ENCODE data around the gene C1orf94. TPM values are rescaled to one million over a fixed set of nuclear protein-coding genes. Genes with fewer than 3 reads are reported as not detected.

Gene C1orf94
- polyA plus RNA-seq, 1 experiment: not detected

DNA sequence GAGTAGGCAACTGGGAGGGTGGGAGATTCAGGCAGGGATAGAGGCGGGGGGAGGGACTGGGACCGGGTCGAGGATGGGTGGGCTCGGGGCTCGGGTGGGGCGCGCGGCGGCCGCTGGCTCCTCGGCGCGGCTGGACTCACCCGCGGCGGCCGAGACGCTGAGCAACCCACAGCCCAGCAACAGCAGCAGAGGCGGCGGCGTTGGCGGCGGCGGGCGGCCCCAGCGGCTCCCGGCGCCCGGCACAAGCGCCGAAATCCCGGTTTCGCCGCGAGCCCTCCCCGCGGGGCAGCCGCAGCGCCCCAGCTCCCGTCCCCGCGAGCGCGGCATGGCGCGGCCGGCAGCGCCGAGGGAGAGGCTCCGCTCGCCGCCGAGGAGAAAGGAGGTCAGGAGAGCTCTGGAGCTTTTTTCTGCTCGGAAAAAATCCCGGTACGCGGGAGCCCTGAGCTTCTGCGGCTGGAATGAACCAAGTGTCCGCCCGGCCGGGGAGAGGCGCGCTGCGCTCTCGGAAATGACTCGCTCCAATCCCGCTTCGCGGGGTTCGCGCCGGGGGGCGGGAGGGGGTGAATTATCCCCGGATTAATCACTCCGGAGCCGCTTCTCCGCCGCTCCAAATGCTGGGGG is 11.8 kb upstream of the C1orf94 start, which contains the start of gene CSMD2:
Gene CSMD2 (minus strand): TSS at position 460 of the 621 bp plus-strand sequence. CDS start 133 bp downstream, at position 327.
- Histone ChIP-seq H3K4me3 (ENCODE audit: low read depth, low read length) (peak within 1 kb of the TSS; percentile 62), H3K36me3 (ENCODE audit: control insufficient read depth, insufficient read depth, low read length) (no peaks in the 10 kb centered on the region), H3K27me3 (ENCODE audit: control insufficient read depth, insufficient read depth, low read length) (peaks cover 11% of the 10 kb centered on the region)
- ChIA-PET POLR2A (interaction anchor here (0.6 kb wide), 1 partner anchor 201 kb away, joined by 4 read pairs; no protein-coding TSS in a partner anchor), CTCF (interaction anchor here (0.9 to 1.0 kb wide), 3 partner anchors 208 to 532 kb away, joined by 3 to 5 read pairs (median 5); no protein-coding TSS in a partner anchor)
- TF ChIP-seq, protein P1, sequence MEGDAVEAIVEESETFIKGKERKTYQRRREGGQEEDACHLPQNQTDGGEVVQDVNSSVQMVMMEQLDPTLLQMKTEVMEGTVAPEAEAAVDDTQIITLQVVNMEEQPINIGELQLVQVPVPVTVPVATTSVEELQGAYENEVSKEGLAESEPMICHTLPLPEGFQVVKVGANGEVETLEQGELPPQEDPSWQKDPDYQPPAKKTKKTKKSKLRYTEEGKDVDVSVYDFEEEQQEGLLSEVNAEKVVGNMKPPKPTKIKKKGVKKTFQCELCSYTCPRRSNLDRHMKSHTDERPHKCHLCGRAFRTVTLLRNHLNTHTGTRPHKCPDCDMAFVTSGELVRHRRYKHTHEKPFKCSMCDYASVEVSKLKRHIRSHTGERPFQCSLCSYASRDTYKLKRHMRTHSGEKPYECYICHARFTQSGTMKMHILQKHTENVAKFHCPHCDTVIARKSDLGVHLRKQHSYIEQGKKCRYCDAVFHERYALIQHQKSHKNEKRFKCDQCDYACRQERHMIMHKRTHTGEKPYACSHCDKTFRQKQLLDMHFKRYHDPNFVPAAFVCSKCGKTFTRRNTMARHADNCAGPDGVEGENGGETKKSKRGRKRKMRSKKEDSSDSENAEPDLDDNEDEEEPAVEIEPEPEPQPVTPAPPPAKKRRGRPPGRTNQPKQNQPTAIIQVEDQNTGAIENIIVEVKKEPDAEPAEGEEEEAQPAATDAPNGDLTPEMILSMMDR (IDR thresholded peaks at IDR 0.05; ENCODE audit: insufficient read depth, low read depth, low read length): no peak
- DNase-seq (ENCODE audit: low read depth): no peak

DNA sequence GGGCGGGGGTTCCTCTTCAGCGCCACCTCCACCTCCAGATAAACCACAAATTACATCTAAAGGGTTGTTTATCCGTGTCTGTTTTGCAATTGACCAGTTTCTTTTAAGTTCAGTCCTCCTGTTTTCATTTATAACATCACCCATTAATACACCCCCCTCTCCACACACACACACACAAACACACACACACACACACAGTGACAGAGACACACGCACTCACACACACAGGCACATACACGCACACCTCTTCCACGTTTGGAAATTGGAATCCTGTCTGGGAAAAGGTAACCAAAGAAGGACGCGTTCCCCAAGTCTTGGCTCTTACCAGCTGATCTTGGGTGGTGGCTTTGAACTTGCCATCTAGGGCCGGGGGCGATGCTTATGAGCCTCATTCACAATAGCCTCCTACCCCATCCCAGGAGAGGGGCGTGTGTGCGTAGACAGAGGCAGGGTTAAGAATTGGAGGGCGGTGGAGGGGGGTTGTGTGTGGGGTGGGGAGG is 11.2 kb upstream of the C1orf94 start:
- ChIA-PET CTCF (interaction anchor here (0.8 to 1.0 kb wide), 3 partner anchors 12 to 533 kb away, joined by 3 to 5 read pairs (median 5); no protein-coding TSS in a partner anchor), POLR2A (interaction anchor here (0.6 kb wide), 1 partner anchor 200 kb away, joined by 4 read pairs; no protein-coding TSS in a partner anchor)
- TF ChIP-seq, protein P1 (IDR thresholded peaks at IDR 0.05; ENCODE audit: insufficient read depth, low read depth, low read length): no peak
- H3K27me3 ChIP-seq (ENCODE audit: control insufficient read depth, insufficient read depth, low read length): peaks cover 12% of the 10 kb centered on the region
- DNase-seq (ENCODE audit: low read depth): no peak
- H3K4me3 ChIP-seq (ENCODE audit: low read depth, low read length): peak overlapping the region; percentile 62
- H3K36me3 ChIP-seq (ENCODE audit: control insufficient read depth, insufficient read depth, low read length): no peaks in the 10 kb centered on the region

DNA sequence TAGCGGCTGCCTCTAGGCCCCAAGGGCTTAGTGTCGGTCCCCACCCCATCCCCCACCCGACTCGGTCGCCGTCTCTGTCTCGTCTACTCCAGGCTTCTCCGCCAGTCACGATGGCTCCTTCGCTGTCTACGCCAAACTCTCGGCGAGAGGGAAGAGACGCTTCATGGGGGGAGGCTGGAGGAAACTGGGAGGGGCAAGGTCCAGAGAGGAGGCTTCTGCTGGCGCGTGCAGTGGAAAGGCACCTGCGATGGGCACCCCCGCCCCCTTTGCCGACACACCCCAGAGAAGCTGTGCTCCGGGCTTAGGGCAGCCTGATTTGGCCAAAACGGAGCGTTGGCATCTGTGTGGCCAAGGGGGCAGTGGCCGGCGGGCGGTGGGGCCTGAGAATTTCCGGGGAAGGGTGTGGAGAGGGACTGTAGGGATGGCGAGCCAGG is 10.5 kb upstream of the C1orf94 start:
- Histone ChIP-seq H3K27me3 (ENCODE audit: control insufficient read depth, insufficient read depth, low read length) (peaks cover 14% of the 10 kb centered on the region), H3K4me3 (ENCODE audit: low read depth, low read length) (no peak overlapping the region; the same call in 1 of the 2 replicates), H3K36me3 (ENCODE audit: control insufficient read depth, insufficient read depth, low read length) (no peaks in the 10 kb centered on the region)
- DNase-seq (ENCODE audit: low read depth): no peak
- TF ChIP-seq, protein P1 (IDR thresholded peaks at IDR 0.05; ENCODE audit: insufficient read depth, low read depth, low read length): no peak
- POLR2A ChIA-PET: no interaction called here
- CTCF ChIA-PET: interaction anchor here (0.8 to 1.6 kb wide), 3 partner anchors 9 to 533 kb away, joined by 3 read pairs; no protein-coding TSS in a partner anchor

DNA sequence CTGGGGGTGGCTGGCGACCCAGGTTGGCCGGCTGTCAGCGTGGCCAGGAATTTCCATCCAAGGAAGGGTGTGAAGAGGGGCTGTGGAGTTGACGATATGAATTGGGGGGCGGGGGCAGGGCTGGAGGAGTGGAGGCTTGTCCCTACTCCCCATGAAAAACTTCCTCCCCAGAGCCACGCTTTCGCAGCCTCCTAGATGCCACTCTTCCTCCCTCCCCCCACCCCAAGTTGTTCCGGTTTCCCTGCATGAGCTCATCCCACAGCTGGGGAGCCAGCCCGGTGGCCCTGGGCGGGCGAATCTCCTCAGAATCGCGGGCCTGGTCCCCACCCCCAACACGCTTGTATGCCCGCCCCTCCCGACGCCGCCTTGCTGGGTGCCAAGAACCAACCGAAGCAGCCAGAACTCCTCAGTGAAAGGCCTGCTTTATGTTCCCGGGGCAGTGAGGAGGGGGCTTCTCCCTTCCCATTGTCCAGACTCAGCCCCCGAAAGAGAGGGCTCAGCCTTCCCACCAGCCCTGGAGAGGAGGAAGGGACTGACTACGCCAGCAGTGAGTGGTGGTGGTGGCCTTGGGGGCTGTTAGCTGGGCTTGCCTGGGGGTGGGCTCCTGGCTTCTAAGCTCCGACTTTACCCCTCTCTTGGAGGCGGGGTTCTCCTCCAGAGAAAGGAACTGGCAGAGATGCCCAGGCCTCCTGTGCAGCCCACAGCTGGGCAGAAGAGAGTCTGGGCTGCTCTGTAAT is 9.9 kb upstream of the C1orf94 start:
- CTCF ChIA-PET: interaction anchor here (0.5 to 1.6 kb wide), 5 partner anchors 8 to 533 kb away, joined by 3 to 4 read pairs (median 3); no protein-coding TSS in a partner anchor
- peaks cover 16% of the 10 kb centered on the region for H3K27me3 ChIP-seq (ENCODE audit: control insufficient read depth, insufficient read depth, low read length)
- no peaks in the 10 kb centered on the region for H3K36me3 ChIP-seq (ENCODE audit: control insufficient read depth, insufficient read depth, low read length)
- DNase-seq (ENCODE audit: low read depth): no peak
- POLR2A ChIA-PET: no interaction called here
- TF ChIP-seq, protein P1 (IDR thresholded peaks at IDR 0.05; ENCODE audit: insufficient read depth, low read depth, low read length): no peak
- no peak overlapping the region; the same call in 1 of the 2 replicates for H3K4me3 ChIP-seq (ENCODE audit: low read depth, low read length)

DNA sequence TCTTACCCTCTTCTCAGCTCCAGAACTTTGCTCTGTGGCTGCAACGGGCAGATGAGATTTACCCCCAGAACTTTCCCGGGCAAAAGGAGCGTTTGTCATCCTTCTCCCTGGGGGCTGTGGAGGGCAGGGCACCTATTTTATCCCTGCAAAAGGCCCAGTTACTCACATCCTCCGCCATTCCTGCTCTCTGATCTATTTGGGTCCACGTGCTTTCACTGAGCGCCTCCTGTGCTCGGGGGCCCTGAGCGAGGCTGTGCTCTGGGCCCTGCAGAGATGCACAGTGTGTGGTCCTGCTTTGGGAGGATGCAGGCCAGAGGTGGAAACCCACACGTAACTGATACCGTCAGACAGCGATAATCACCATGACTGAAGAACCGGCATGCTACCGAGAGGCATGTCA is 9.3 kb upstream of the C1orf94 start:
- no peaks in the 10 kb centered on the region for H3K36me3 ChIP-seq (ENCODE audit: control insufficient read depth, insufficient read depth, low read length)
- POLR2A ChIA-PET: no interaction called here
- no peak overlapping the region for H3K4me3 ChIP-seq (ENCODE audit: low read depth, low read length)
- CTCF ChIA-PET: interaction anchor here (1.2 to 1.6 kb wide), 3 partner anchors 8 to 534 kb away, joined by 3 read pairs; no protein-coding TSS in a partner anchor
- DNase-seq (ENCODE audit: low read depth): no peak
- TF ChIP-seq, protein P1 (IDR thresholded peaks at IDR 0.05; ENCODE audit: insufficient read depth, low read depth, low read length): no peak
- peaks cover 16% of the 10 kb centered on the region for H3K27me3 ChIP-seq (ENCODE audit: control insufficient read depth, insufficient read depth, low read length)
